K562 (cell line): ENCODE measurements around the gene TBX6. TPM values are rescaled to one million over a fixed set of nuclear protein-coding genes. Genes with fewer than 3 reads are reported as not detected.

Experiments used
- CTCF ChIP-seq, 3 experiments: IDR thresholded peaks in 2 of 3; conservative IDR thresholded peaks in 1 of 3; 2 replicates each; pipeline ENCODE4 v1.5.1; 2011 to 2012; ENCODE audit warnings: low read length in 3 of 3, mild to moderate bottlenecking in 3 of 3, control low read depth in 2 of 3, improper control_type of control experiment in 1 of 3, inconsistent platforms in 1 of 3, low read depth in 1 of 3, mixed read lengths in 1 of 3, moderate library complexity in 1 of 3; ENCODE audit not compliant: insufficient read depth in 2 of 3
- ETS1 ChIP-seq: conservative IDR thresholded peaks from 2 replicates; pipeline ENCODE4 v1.6.1; 2011; ENCODE audit warnings: low read depth, mild to moderate bottlenecking, low read length; ENCODE audit not compliant: control insufficient read depth
- HINFP ChIP-seq: fragments of 450-650 bp; conservative IDR thresholded peaks from 2 replicates; pipeline ENCODE4 v1.6.1; 2016; ENCODE audit warnings: missing genetic modification characterization, low read depth, mild to moderate bottlenecking, control low read depth, missing compliant biosample characterization
- HOMEZ ChIP-seq: fragments of 250-450 bp; sonication (Bioruptor Pico); IDR thresholded peaks from 2 replicates; pipeline ENCODE4 v1.4.0; 2020; ENCODE audit warnings: mild to moderate bottlenecking, moderate library complexity
- MTA3 ChIP-seq: fragments of 450-650 bp; formaldehyde crosslinking; IDR thresholded peaks from 2 replicates; pipeline ENCODE4 v1.6.1; 2017; ENCODE audit warnings: mild to moderate bottlenecking, borderline replicate concordance
- NELFE ChIP-seq: IDR thresholded peaks from 2 replicates; pipeline ENCODE4 v1.6.1; 2011; ENCODE audit warnings: mild to moderate bottlenecking; ENCODE audit not compliant: insufficient read depth, insufficient read length
- NFE2 ChIP-seq: IDR thresholded peaks from 2 replicates; pipeline ENCODE4 v1.6.1; 2014; ENCODE audit warnings: antibody characterized with exemption, low read depth
- NFIC ChIP-seq: fragments of 450-650 bp; IDR thresholded peaks from 2 replicates; pipeline ENCODE4 v1.6.1; 2017; ENCODE audit warnings: mild to moderate bottlenecking, inconsistent platforms
- NONO ChIP-seq, 2 experiments: fragments of 200-400 bp in 1 of 2; fragments of 450-650 bp in 1 of 2; formaldehyde crosslinking in 1 of 2; IDR thresholded peaks; 2 replicates each; pipeline ENCODE4 v1.6.1; 2017; ENCODE audit warnings: low read depth in 2 of 2, mild to moderate bottlenecking in 2 of 2, moderate library complexity in 2 of 2, low read length in 1 of 2
- NR1H2 ChIP-seq: sonication (generic); formaldehyde crosslinking; IDR thresholded peaks from 2 replicates; pipeline ENCODE4 v1.4.0; 2020; ENCODE audit warnings: mild to moderate bottlenecking, missing genetic modification reagents
- RNF2 ChIP-seq: sonication (generic); IDR thresholded peaks from 2 replicates; pipeline ENCODE4 v1.6.1; 2016
- THAP12 ChIP-seq: fragments of 250-450 bp; sonication (Bioruptor Pico); IDR thresholded peaks from 2 replicates; pipeline ENCODE4 v1.9.0; 2021; ENCODE audit warnings: mild to moderate bottlenecking, inconsistent platforms
- XRCC5 ChIP-seq: fragments of 200-400 bp; formaldehyde crosslinking; IDR thresholded peaks from 2 replicates; pipeline ENCODE4 v1.6.1; 2017; ENCODE audit warnings: low read depth, mild to moderate bottlenecking, low read length
- ZC3H8 ChIP-seq: fragments of 450-650 bp; IDR thresholded peaks from 2 replicates; pipeline ENCODE4 v1.6.1; 2017
- ZNF263 ChIP-seq: sonication (generic); formaldehyde crosslinking; IDR thresholded peaks from 2 replicates; pipeline ENCODE4 v1.8.0; 2022; ENCODE audit warnings: mild to moderate bottlenecking, missing genetic modification reagents, borderline replicate concordance
- ZNF316 ChIP-seq: fragments of 450-650 bp; IDR thresholded peaks from 2 replicates; pipeline ENCODE4 v1.6.1; 2016
- ZNF445 ChIP-seq: fragments of 250-450 bp; sonication (Bioruptor Pico); IDR thresholded peaks from 2 replicates; pipeline ENCODE4 v1.4.0; 2020; ENCODE audit warnings: low read depth, mild to moderate bottlenecking, moderate library complexity
- ZNF696 ChIP-seq: fragments of 250-450 bp; sonication (Bioruptor Pico); conservative IDR thresholded peaks from 2 replicates; pipeline ENCODE4 v1.4.0; 2020; ENCODE audit warnings: mild to moderate bottlenecking, moderate library complexity
- ZNF785 ChIP-seq: fragments of 250-450 bp; sonication (Bioruptor Pico); IDR thresholded peaks from 2 replicates; pipeline ENCODE4 v1.4.0; 2020; ENCODE audit warnings: mild to moderate bottlenecking
- polyA plus RNA-seq, 8 experiments: library from polyadenylated mRNA; depleted of rRNA in 4 of 8; stranded (reverse) in 5 of 8; unstranded in 3 of 8; fragments of >200 nt; fragmentation: Nextera tagmentation in 2 of 8; fragmentation: Illumina TruSeq in 1 of 8; extraction: Ambion mirVana in 2 of 8; extraction: Trizol in 1 of 8; gene quantifications; 2 replicates each; pipeline versions ENCODE4 v1.2.1 to v1.2.3, GENCODE V29; 2011 to 2014; ENCODE audit warnings: inconsistent platforms in 1 of 8, missing spikeins in 1 of 8
- total RNA-seq, 7 experiments: library from RNA; depleted of rRNA in 6 of 7; stranded (reverse); fragments of >200 nt in 6 of 7; fragmentation: Illumina TruSeq in 2 of 7; extraction: Trizol in 2 of 7; gene quantifications; 2 replicates each; pipeline versions ENCODE4 v1.2.1 to v1.2.3, GENCODE V29; 2011 to 2021; ENCODE audit warnings: low replicate concordance in 1 of 7

Gene TBX6
- total and polyA plus RNA-seq, 9 of the 15 experiments (the other 6 are each of a cell fraction or from before 2014, with no cell fraction given), result 0.07 to 0.58 (median 0.11) TPM; not detected in 2

GRCh38 chr16:30091474-30092372, at the start of gene TBX6 (continued):
- TF ChIP-seq THAP12 (CRISPR knock-in tag), result peak; percentile 53; the same call in 1 of the 2 replicates
- TF ChIP-seq XRCC5, result 0 out of 2 replicates have a peak, but pooled peaks have one; percentile 19
- no peak for TF ChIP-seq ZNF785 (CRISPR knock-in tag)
- TF ChIP-seq CTCF (IDR thresholded peaks at IDR 0.05 in 2 of 3, conservative IDR thresholded peaks at IDR 0.05 in 1 of 3; ENCODE audit: insufficient read depth in 2 of 3, low read depth in 1 of 3, low read length in 3 of 3), result peak; percentile 74 to 92 (median 88)
- no peak for TF ChIP-seq ZC3H8
- no peak for TF ChIP-seq ZNF696
- no peak for TF ChIP-seq HINFP (tag)
- TF ChIP-seq NFE2, result no peak
- TF ChIP-seq ZNF263 (CRISPR knock-in tag), result peak; percentile 60; the same call in 1 of the 2 replicates
- 0 out of 2 replicates have a peak, but pooled peaks have one; percentile 16 for TF ChIP-seq RNF2
- TF ChIP-seq NELFE, result no peak
- TF ChIP-seq ZNF316, result no peak
- no peak for TF ChIP-seq NR1H2 (CRISPR knock-in tag)
- no peak for TF ChIP-seq HOMEZ (CRISPR knock-in tag)
- TF ChIP-seq NONO (IDR thresholded peaks at IDR 0.05; ENCODE audit: low read depth in 2 of 2, low read length in 1 of 2), result no peak
- 0 out of 2 replicates have a peak, but pooled peaks have one; percentile 34 for TF ChIP-seq MTA3
- TF ChIP-seq ETS1, result peak; percentile 99
- TF ChIP-seq ZNF445 (CRISPR knock-in tag), result no peak
- peak; percentile 78 for TF ChIP-seq NFIC
